ENCODE data around the gene CREB3L2.
A peak's percentile ranks its signal among the peaks of the same experiment; 100 is the strongest.

The CREB3L2 gene

GRCh38 chr7:137987018-137987349, 14.9 kb downstream of the CREB3L2 start:
- TF ChIP-seq CTCF (IDR thresholded peaks at IDR 0.05; ENCODE audit: control extremely low read depth, extremely low read depth, low read depth, missing control alignments) = no peak
- ChIA-PET POLR2A (interaction anchor here (1.4 kb wide), 1 partner anchor 11 kb away, joined by 5 read pairs; no protein-coding TSS in a partner anchor), CTCF (interaction anchor here (0.6 to 4.1 kb wide), 13 partner anchors 12 to 331 kb away, joined by 3 to 67 read pairs (median 5); partner anchors contain the start of gene CREB3L2)
- DNase-seq (ENCODE audit: extremely low spot score) = no peak

- DNase-seq (ENCODE audit: extremely low spot score) = no peak
- TF ChIP-seq CTCF (IDR thresholded peaks at IDR 0.05; ENCODE audit: control extremely low read depth, extremely low read depth, low read depth, missing control alignments) = peak; percentile 19
- ChIA-PET CTCF (interaction anchor here (0.6 to 4.1 kb wide), 13 partner anchors 11 to 330 kb away, joined by 3 to 67 read pairs (median 5); partner anchors contain the start of gene CREB3L2), POLR2A (interaction anchor here (1.4 kb wide), 1 partner anchor 12 kb away, joined by 5 read pairs; no protein-coding TSS in a partner anchor)
Observed at GRCh38 chr7:137986252-137987017, 15.5 kb downstream of the CREB3L2 start.

- CTCF ChIA-PET = interaction anchor here (1.5 to 4.1 kb wide), 6 partner anchors 15 to 84 kb away, joined by 3 to 67 read pairs (median 7); partner anchors contain the start of gene CREB3L2
- peak; percentile 70 for DNase-seq (ENCODE audit: extremely low spot score)
- TF ChIP-seq CTCF (IDR thresholded peaks at IDR 0.05; ENCODE audit: control extremely low read depth, extremely low read depth, low read depth, missing control alignments) = peak; percentile 11
- POLR2A ChIA-PET = no interaction called here
Observed at GRCh38 chr7:137985897-137986251, 16.0 kb downstream of the CREB3L2 start.

GRCh38 chr7:137985253-137985896, 16.5 kb downstream of the CREB3L2 start:
- TF ChIP-seq CTCF (IDR thresholded peaks at IDR 0.05; ENCODE audit: control extremely low read depth, extremely low read depth, low read depth, missing control alignments) = no peak
- peak; percentile 65 for DNase-seq (ENCODE audit: extremely low spot score)
- ChIA-PET CTCF (interaction anchor here (0.9 to 4.1 kb wide), 11 partner anchors 9 to 329 kb away, joined by 3 to 67 read pairs (median 9); partner anchors contain the start of gene CREB3L2), POLR2A (no interaction called here)

GRCh38 chr7:137984181-137985041, 17.5 kb downstream of the CREB3L2 start:
- POLR2A ChIA-PET = interaction anchor here (1.0 kb wide), 1 partner anchor 25 kb away, joined by 3 read pairs; no protein-coding TSS in a partner anchor
- TF ChIP-seq CTCF (IDR thresholded peaks at IDR 0.05; ENCODE audit: control extremely low read depth, extremely low read depth, low read depth, missing control alignments) = no peak
- CTCF ChIA-PET = interaction anchor here (0.9 to 2.6 kb wide), 13 partner anchors 9 to 328 kb away, joined by 3 to 15 read pairs (median 3); partner anchors contain the start of gene CREB3L2
- DNase-seq (ENCODE audit: extremely low spot score) = no peak
